Measurements from ENCODE around the gene FMN1.

DNA sequence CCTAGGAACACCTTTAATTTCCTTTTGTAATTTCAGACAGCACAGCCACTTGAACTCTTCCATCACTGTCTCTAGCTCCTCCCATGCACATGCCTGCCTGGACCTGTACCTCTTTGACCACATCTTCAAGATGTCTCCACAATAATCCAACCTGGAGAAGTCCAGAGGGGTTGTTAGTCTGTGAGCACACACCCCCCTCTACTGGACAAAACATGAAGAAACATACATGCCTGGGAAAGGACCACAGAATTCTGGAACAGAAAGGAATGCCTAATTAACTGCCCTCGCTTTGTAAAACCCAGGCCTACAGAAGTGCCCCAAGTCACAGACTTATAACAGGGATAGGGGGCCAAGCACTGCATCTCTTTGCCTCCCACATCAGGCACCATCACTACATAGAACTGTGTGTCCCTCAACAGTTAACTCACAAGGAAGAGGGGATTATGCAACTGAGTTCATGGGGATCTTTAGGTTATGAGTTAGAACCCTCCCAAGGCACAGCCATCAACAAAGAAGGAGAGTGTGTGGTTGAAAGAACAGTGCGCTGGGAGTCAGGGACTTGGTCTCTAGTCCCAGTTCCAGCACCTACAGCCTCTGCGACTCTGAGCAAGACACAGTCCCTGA, 61.7 kb downstream of the FMN1 start:
- TF ChIP-seq, protein P1, sequence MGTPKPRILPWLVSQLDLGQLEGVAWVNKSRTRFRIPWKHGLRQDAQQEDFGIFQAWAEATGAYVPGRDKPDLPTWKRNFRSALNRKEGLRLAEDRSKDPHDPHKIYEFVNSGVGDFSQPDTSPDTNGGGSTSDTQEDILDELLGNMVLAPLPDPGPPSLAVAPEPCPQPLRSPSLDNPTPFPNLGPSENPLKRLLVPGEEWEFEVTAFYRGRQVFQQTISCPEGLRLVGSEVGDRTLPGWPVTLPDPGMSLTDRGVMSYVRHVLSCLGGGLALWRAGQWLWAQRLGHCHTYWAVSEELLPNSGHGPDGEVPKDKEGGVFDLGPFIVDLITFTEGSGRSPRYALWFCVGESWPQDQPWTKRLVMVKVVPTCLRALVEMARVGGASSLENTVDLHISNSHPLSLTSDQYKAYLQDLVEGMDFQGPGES (IDR thresholded peaks at IDR 0.05) = no peak
- TF ChIP-seq, protein P2, sequence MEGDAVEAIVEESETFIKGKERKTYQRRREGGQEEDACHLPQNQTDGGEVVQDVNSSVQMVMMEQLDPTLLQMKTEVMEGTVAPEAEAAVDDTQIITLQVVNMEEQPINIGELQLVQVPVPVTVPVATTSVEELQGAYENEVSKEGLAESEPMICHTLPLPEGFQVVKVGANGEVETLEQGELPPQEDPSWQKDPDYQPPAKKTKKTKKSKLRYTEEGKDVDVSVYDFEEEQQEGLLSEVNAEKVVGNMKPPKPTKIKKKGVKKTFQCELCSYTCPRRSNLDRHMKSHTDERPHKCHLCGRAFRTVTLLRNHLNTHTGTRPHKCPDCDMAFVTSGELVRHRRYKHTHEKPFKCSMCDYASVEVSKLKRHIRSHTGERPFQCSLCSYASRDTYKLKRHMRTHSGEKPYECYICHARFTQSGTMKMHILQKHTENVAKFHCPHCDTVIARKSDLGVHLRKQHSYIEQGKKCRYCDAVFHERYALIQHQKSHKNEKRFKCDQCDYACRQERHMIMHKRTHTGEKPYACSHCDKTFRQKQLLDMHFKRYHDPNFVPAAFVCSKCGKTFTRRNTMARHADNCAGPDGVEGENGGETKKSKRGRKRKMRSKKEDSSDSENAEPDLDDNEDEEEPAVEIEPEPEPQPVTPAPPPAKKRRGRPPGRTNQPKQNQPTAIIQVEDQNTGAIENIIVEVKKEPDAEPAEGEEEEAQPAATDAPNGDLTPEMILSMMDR (IDR thresholded peaks at IDR 0.05 in 2 of 3, conservative IDR thresholded peaks at IDR 0.05 in 1 of 3; ENCODE audit: control insufficient read depth in 2 of 3, extremely low read depth in 1 of 3, insufficient read depth in 1 of 3, low read depth in 3 of 3, low read length in 3 of 3) = peak; percentile 40 to 46 (median 42); a peak in 4 of 6 replicates
- no peak for TF ChIP-seq FOS (IDR thresholded peaks at IDR 0.05; ENCODE audit: borderline replicate concordance, extremely low read depth, insufficient read length)
- TF ChIP-seq MAX (IDR thresholded peaks at IDR 0.05; ENCODE audit: low read depth, low read length) = no peak
- no peak for TF ChIP-seq POLR2A (IDR thresholded peaks at IDR 0.05; ENCODE audit: low read depth, low read length)
- no peak for TF ChIP-seq SIN3A (IDR thresholded peaks at IDR 0.05; ENCODE audit: low read depth, low read length)

Measured in GM12878 (cell line).